GM23248 (cell line): ENCODE results near the gene RYR3.

ENCODE experiments used
- EZH2 ChIP-seq: fragments of 200-600 bp; sonication (generic); IDR thresholded peaks from 2 replicates; pipeline ENCODE4 v1.6.1; 2018; ENCODE audit warnings: antibody characterized with exemption, mild to moderate bottlenecking; ENCODE audit not compliant: insufficient read depth, poor library complexity, severe bottlenecking
- EZH2phosphoT487 ChIP-seq: fragments of 200-600 bp; sonication (generic); IDR thresholded peaks from 2 replicates; pipeline ENCODE4 v1.6.1; 2018; ENCODE audit warnings: antibody characterized with exemption, moderate library complexity, mild to moderate bottlenecking, low read depth; ENCODE audit not compliant: insufficient read depth

GRCh38 chr15:33315044-33315443 lies 4.3 kb downstream of the RYR3 start:
- no peak for TF ChIP-seq EZH2
- no peak for TF ChIP-seq EZH2phosphoT487
